GM23248 (cell line): Measurements from ENCODE around the gene IDH3A.

Experiments
- EZH2 ChIP-seq: fragments of 200-600 bp; sonication (generic); IDR thresholded peaks from 2 replicates; pipeline ENCODE4 v1.6.1; 2018; ENCODE audit warnings: antibody characterized with exemption, mild to moderate bottlenecking; ENCODE audit not compliant: insufficient read depth, poor library complexity, severe bottlenecking
- EZH2phosphoT487 ChIP-seq: fragments of 200-600 bp; sonication (generic); IDR thresholded peaks from 2 replicates; pipeline ENCODE4 v1.6.1; 2018; ENCODE audit warnings: antibody characterized with exemption, moderate library complexity, mild to moderate bottlenecking, low read depth; ENCODE audit not compliant: insufficient read depth

DNA sequence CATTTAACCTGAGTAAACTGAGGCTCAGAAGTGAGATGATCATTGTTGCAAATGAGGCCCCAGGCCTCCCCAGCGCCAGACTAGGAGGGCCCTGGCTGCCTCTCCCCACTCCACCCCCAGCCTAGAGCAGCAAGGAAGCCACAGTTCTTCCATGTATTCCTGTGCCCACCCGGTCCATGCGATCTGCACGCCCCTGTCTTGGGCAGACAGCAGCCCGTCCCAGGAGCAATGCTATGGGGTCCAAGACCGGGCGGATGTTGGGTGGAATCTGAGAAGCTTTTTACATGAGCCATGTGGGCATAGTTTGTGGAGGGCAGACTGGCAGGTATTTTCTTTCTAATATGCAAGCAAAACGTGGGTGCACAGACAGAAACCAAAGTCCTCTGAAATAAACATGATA, 41.7 kb upstream of the IDH3A start:
- TF ChIP-seq EZH2: no peak
- TF ChIP-seq EZH2phosphoT487: no peak
